D721Med (cell line): ENCODE results near the gene FBXO7.

Experiments
- DNase-seq: peaks from one replicate; pipeline ENCODE4 v3.0.0; 2011; ENCODE audit warnings: low spot score; ENCODE audit not compliant: insufficient read length
- FAIRE-seq: peaks from 2 replicates; lab custom pipeline; 2011; peaks lifted over from hg19 to GRCh38; lab: Jason Lieb, UNC
- CTCF ChIP-seq: IDR thresholded peaks from 2 replicates; pipeline ENCODE4 v1.5.1; 2012; ENCODE audit warnings: mild to moderate bottlenecking, control low read depth; ENCODE audit not compliant: insufficient read depth; ENCODE audit errors: missing control alignments

Gene FBXO7

GRCh38 chr22:32501836-32502752 lies 27.5 kb downstream of the FBXO7 start:
- FAIRE-seq (no peak), DNase-seq (no peak)
- no peak for TF ChIP-seq CTCF

DNA sequence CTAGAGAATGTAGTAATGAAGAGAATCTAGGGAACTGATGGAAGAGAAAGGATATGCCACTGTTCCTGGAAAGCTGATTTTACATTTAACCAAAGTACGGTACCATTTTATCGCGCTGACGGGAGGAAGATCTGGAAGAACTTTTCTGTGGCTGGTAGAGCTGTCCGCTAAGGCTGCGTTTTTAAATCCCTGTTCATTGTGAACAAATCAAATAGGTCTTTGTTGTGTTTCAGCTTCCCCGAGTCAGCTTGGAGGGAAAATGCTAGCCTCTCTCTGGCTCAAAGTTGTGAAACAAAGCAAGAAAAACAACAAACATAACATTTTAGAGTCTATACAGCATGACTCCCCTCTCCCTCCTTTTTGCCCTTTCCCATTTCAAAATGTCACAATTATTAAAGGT lies 34.4 kb downstream of the FBXO7 start:
- FAIRE-seq (no peak), DNase-seq (no peak)
- no peak for TF ChIP-seq CTCF

- DNase-seq (no peak), FAIRE-seq (no peak)
- no peak for TF ChIP-seq CTCF
These were observed 36.7 kb downstream of the FBXO7 start for GRCh38 chr22:32511274-32511673.

GRCh38 chr22:32511776-32512175 lies 37.2 kb downstream of the FBXO7 start:
- no peak for FAIRE-seq
- DNase-seq = no peak
- no peak for TF ChIP-seq CTCF

DNA sequence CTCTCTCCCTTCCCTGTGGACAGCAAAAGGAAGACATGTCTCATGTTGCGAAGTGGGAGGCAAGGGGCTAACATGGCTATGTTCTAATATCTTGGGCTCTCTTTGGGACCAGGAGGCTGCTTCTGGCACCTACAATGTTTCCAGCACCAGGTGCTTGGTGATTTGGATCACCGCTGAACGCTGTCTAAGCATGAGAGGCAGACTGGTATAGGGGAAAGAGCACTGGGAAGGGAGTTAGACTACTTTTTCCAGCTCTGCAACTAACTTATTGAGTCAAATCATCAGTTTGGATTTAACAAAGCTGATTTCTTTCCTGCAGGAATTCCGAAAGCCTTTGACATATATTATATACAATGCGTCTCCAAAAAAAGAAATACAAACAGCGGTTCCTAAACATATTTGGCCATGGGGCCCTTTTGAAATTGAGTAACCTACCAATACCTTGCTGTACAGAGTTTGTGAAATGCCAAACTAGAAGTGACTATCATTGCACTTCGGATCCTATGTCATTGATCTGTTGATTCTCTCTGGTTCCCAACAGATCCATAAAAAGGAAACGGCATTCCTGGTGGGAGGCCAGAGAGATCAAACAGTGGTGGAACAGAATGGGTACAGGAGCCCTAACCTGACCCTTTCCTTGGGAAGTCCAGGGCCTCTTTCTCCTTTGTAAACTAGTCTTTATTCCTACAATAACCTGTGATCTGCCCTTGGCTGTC lies 37.8 kb downstream of the FBXO7 start:
- DNase-seq (no peak), FAIRE-seq (no peak)
- no peak for TF ChIP-seq CTCF

- no peak for TF ChIP-seq CTCF
- peak; percentile 36 for DNase-seq
- no peak for FAIRE-seq
These were observed 40.5 kb downstream of the FBXO7 start for GRCh38 chr22:32515084-32515483.
